ENCODE measurements around the gene ARID4B.
"Not testable (repeated sequence)": the region's sequence is repeated elsewhere in the genome, so short reads cannot be mapped to it uniquely, and the experiment has no call there.

The ARID4B gene

GRCh38 chr1:235327559-235328270, at the start of gene ARID4B:
Gene ARID4B, minus strand, starts transcription at chr1:235328179. Its CDS starts 1,260 bp downstream, at chr1:235326919.
- DNase-seq, result no peak

- no peak for DNase-seq
Observed at GRCh38 chr1:235375919-235376605, 48.1 kb upstream of the ARID4B start.

DNA sequence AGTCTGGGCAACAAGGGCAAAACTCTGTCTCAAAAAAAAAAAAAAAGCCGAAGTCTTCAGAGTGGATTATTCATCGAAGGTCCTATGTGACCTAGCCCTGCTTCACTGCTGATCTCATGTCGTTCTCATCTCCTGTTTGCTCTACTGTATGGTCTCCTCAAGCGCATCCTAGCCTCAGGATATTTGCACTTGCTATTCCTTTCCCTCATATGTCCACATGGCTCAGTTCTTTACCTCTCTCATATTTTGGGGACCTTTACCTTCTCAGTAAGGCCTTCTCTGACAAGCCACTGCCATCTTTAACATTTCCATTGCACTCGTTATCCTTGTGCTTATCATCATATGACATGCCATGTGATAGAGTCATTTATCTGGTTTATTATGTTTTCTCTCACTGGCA, 41.8 kb upstream of the ARID4B start:
- DNase-seq, result no peak

DNA sequence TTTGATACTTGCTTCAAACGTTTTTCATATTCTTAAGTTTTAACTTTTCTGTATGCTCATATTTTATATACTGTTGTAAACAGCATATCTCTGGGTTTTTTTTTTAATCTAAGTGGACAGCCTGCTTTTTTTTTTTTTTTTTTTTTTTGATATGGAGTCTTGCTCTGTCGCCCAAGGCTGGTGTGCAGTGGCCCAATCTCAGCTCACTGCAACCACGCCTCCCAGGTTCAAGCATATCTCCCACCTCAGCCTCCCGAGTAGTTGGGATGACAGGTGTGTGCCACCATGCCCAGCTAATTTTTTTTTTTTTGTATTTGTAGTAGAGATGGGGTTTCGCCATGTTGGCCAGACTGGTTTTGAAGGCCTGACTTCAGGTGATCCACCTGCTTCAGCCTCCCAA, 40.4 kb upstream of the ARID4B start:
- no peak for DNase-seq

DNA sequence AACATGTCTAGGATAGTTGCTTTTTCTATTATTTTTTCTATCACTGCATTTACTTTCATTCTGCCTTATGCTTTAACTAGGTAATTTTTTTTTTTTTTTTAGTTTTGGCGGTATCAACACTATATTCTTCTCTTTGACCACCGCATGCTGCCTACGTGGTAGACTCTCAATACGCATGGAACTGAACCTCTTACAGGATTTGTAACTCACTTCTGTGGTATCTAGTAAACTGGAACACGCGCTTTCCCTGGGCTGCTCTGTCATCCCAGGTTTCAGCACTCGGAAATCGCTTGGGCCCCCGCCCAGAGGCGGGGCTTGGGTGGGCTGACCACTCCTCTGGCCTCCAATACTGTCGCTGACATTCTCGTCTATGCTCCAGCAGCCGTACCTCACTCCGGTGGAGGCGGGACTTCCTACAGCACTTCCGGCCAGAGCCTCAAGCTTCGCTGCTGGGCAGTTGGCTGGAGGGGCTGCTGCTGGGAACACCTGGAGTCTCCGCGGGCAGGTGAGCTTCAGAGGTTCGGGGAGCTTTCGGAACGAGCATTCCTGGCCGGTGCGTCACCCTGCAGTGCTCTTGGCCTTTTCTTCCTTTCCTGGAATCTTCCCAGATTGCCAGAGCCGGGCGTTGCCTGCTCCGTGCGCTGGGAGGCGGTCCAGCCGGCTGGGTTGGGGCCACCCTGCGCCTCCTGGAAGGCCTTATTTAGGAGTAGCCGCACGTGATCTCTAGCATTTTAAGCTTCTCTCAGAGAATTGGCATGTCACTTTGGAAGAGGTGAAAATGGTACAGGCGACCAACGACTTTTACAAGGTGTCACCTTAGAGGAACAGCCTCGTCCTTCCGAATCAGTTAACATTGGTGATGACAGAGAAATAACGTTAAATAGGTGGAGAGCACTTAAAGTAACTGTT, 39.3 kb upstream of the ARID4B start, which contains the start of gene TBCE:
Gene TBCE (plus strand): TSS at position 428 of the 909 bp plus-strand sequence. CDS start 12,623 bp downstream, outside the sequence.
- peak; percentile 95 for DNase-seq

DNA sequence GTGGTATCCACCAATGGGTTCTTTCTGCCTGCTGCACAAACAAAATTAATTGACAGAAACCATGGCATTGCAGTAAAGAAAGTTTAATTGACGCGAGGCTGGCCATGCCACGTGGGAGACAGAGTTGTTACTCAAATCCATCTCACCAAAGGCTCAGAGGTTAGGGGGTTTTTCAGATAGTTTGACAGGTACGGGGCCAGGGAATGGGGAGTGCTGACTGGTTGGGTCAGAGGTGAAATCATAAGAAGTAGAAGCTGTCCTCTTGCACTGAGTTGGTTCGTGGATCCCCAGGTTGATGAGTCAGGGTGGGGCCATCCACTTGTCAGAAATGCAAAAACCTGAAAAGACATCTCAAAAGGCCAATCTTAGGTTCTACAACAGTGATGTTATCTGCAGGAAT, 38.3 kb upstream of the ARID4B start:
- DNase-seq, result no peak

GRCh38 chr1:235364189-235364588, 36.2 kb upstream of the ARID4B start:
- DNase-seq, result not testable (repeated sequence)

DNA sequence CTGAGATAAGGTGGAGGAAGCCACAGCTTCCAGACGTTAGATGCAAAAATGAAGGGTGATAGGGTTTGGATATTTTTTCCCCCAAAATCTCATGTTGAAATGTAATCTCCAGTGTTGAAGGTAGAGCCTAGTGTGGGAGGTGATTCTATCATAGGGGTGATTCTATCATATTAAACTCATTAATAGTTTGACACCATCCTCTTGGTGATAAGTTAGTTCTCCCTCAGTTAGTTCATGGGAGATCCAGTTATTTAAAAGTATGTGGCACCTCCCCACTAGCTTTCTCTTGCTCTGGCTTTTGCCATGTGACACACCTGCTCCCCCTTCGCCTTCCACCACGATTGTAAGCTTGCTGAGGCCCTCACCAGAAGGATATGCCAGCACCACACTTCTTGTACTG, 30.9 kb upstream of the ARID4B start:
- DNase-seq, result no peak

GRCh38 chr1:235357485-235358373, 29.8 kb upstream of the ARID4B start:
- no peak for DNase-seq

GRCh38 chr1:235351898-235352297, 23.9 kb upstream of the ARID4B start:
- DNase-seq, result no peak

- no peak for DNase-seq
Observed at GRCh38 chr1:235351441-235351840, 23.5 kb upstream of the ARID4B start.

GRCh38 chr1:235343726-235344125, 15.7 kb upstream of the ARID4B start:
- no peak for DNase-seq

DNA sequence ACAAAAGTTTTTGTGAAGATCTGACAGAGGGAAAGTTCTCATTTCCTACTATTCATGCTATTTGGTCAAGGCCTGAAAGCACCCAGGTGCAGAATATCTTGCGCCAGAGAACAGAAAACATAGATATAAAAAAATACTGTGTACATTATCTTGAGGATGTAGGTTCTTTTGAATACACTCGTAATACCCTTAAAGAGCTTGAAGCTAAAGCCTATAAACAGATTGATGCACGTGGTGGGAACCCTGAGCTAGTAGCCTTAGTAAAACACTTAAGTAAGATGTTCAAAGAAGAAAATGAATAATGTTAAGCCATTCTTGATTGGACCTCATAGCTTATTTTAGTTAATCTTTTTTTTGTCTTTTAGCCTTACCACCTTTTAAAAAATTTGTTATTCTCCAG, 14.5 kb upstream of the ARID4B start:
- no peak for DNase-seq

DNA sequence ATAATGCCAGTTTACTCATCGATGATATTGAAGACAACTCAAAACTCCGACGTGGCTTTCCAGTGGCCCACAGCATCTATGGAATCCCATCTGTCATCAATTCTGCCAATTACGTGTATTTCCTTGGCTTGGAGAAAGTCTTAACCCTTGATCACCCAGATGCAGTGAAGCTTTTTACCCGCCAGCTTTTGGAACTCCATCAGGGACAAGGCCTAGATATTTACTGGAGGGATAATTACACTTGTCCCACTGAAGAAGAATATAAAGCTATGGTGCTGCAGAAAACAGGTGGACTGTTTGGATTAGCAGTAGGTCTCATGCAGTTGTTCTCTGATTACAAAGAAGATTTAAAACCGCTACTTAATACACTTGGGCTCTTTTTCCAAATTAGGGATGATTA, 14.1 kb upstream of the ARID4B start:
- DNase-seq, result no peak

GRCh38 chr1:235341334-235341733, 13.4 kb upstream of the ARID4B start:
- DNase-seq, result no peak

DNA sequence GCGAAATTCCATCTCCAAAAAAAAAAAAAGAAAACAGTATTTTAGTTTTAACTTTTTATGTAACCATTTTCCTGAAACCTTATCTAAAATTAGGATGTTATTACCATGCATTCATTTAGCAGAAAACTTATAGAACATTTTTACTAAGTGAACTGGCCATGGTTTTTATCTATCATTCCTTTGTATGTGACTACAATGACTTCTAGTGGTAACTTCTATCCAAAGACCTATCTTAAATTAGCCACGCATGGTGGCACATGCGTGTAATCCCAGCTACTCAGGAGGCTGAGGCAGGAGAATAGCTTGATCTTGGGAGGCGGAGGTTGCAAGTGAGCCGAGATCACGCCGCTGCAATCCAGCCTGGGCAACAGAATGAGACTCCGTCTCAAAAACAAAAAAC, 11.8 kb upstream of the ARID4B start:
- DNase-seq, result no peak

- no peak for DNase-seq
Observed at GRCh38 chr1:235336903-235337302, 8.9 kb upstream of the ARID4B start.

GRCh38 chr1:235331401-235331800, 3.4 kb upstream of the ARID4B start:
- DNase-seq, result no peak

GRCh38 chr1:235330918-235331285, 2.9 kb upstream of the ARID4B start:
- DNase-seq, result no peak

- no peak for DNase-seq
Observed at GRCh38 chr1:235329139-235329902, 1.3 kb upstream of the ARID4B start.

GRCh38 chr1:235328271-235329138, 526 bp upstream of the ARID4B start, which contains the start of gene GGPS1:
Gene GGPS1, plus strand, starts transcription at chr1:235328570. Its CDS starts 6,695 bp downstream, at chr1:235335265.
- DNase-seq, result peak; percentile 99
